Adrenal gland (tissue), 5 donors: ENCODE data around the gene ZNF550.
"Not testable (repeated sequence)": the region's sequence is repeated elsewhere in the genome, so short reads cannot be mapped to it uniquely, and the experiment has no call there.

Source experiments
- POLR2A ChIP-seq, 2 donors: fragments of 450-650 bp; IDR thresholded peaks; one replicate each; pipeline ENCODE4 v1.6.1; 2017; ENCODE audit warnings: antibody characterized with exemption in 2 of 2, mild to moderate bottlenecking in 2 of 2, moderate library complexity in 1 of 2
- TF ChIP-seq, protein P1 (sequence below), 6 experiments: fragments of 450-650 bp in 4 of 6; fragments of 200-600 bp in 2 of 6; sonication (generic) in 1 of 6; IDR thresholded peaks; 1 replicate in 5 of 6; 2 replicates in 1 of 6; pipeline versions ENCODE4 v1.5.1 to v1.8.0; 2016 to 2021; ENCODE audit warnings: antibody characterized with exemption in 6 of 6, mild to moderate bottlenecking in 2 of 6, moderate library complexity in 1 of 6
- donor health status: DM: no; HTN: no; CAD: no.

DNA sequence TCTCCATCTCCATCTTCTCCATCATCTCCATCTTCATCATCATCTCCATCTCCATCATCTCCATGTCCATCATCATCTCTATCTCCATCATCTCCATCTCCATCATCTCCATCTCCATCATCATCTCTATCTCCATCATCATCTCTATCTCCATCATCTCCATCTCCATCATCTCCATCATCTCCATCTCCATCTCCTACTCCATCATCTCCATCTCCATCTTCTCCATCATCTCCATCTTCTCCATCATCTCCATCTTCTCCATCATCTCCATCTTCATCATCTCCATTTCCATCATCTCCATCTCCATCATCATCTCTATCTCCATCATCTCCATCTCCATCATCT, 60.4 kb downstream of the ZNF550 start:
- TF ChIP-seq, protein P1, sequence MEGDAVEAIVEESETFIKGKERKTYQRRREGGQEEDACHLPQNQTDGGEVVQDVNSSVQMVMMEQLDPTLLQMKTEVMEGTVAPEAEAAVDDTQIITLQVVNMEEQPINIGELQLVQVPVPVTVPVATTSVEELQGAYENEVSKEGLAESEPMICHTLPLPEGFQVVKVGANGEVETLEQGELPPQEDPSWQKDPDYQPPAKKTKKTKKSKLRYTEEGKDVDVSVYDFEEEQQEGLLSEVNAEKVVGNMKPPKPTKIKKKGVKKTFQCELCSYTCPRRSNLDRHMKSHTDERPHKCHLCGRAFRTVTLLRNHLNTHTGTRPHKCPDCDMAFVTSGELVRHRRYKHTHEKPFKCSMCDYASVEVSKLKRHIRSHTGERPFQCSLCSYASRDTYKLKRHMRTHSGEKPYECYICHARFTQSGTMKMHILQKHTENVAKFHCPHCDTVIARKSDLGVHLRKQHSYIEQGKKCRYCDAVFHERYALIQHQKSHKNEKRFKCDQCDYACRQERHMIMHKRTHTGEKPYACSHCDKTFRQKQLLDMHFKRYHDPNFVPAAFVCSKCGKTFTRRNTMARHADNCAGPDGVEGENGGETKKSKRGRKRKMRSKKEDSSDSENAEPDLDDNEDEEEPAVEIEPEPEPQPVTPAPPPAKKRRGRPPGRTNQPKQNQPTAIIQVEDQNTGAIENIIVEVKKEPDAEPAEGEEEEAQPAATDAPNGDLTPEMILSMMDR (IDR thresholded peaks at IDR 0.05), result not testable (repeated sequence)
- TF ChIP-seq POLR2A (IDR thresholded peaks at IDR 0.05), result not testable (repeated sequence)
